WI38 (cell line): ENCODE results near the gene NDST1.

ENCODE experiments used
- H3K4me3 ChIP-seq: 2 replicates; pipeline ENCODE4 v1.5.1; 2011; ENCODE audit warnings: low read depth, mild to moderate bottlenecking, control low read depth, low read length
- TF ChIP-seq, protein P1 (sequence below): IDR thresholded peaks from 2 replicates; pipeline ENCODE4 v1.5.1; 2012; ENCODE audit warnings: low read depth, mild to moderate bottlenecking, control low read depth, low read length

The NDST1 gene

DNA sequence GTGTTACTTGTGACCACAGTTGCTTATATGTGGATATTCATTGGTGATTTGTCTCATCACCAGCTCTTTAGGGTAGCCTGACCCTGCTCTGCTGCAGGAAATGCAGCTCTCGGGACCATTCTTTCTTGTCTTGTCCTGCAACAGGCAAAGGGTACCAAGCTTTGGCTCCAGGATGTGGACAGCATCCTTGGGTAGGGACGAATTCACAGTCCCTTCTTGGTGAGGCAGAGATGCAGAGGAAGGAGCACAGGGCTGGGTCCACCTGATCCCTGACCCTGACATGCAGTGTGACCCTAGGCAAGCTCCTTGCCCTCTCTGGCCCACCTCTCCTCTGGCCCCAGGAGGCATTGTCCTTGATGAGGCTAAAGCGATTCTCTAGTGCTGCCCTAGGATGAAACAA, 95.6 kb downstream of the NDST1 start:
- H3K4me3 ChIP-seq: no peak overlapping the region
- TF ChIP-seq, protein P1, sequence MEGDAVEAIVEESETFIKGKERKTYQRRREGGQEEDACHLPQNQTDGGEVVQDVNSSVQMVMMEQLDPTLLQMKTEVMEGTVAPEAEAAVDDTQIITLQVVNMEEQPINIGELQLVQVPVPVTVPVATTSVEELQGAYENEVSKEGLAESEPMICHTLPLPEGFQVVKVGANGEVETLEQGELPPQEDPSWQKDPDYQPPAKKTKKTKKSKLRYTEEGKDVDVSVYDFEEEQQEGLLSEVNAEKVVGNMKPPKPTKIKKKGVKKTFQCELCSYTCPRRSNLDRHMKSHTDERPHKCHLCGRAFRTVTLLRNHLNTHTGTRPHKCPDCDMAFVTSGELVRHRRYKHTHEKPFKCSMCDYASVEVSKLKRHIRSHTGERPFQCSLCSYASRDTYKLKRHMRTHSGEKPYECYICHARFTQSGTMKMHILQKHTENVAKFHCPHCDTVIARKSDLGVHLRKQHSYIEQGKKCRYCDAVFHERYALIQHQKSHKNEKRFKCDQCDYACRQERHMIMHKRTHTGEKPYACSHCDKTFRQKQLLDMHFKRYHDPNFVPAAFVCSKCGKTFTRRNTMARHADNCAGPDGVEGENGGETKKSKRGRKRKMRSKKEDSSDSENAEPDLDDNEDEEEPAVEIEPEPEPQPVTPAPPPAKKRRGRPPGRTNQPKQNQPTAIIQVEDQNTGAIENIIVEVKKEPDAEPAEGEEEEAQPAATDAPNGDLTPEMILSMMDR: no peak

DNA sequence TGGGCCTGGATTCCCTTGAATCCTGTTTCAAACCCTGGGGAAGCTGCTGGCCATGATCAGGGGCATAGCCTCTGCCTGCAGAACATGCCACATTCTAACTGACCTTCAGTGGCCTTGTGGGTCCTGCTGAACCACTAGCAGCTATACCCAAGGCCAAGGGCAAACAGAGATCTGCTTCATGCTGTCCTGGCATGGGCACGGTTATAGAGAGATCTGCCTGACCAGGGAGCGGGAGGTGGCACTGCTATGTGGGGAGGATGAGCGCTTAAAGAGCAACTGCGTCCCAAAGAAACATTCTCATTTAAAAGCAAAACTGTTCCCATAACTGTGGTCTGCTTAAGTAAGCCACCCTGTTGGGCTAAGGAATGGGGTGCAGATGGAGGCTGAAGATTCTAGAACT, 96.1 kb downstream of the NDST1 start:
- TF ChIP-seq, protein P1: no peak
- no peak overlapping the region for H3K4me3 ChIP-seq

DNA sequence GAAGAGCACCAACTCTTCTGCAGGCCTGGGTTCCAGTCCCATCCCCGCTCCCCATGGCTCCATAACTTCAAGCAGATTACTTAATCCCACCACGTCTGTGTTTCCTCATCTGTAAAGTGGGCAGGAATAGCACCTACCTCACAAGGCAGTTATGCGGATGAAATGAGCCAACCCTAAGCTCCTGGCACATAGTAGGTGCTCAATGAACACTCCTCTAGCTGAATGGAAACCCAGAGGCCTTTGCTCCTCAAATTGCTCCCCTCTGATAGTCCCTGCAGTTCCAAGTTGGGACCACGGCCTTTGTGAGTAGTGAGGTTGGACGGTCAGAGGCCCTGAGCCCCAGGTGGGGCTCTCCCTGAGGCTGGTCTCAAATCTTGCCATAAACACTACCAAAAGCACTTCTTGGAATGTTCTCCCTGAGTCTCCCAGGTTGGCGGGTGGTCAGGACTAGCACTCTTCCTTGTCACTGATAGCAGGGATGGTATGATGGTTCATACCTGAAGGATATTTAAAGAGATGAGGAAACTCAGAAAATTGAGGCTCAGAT, 97.0 kb downstream of the NDST1 start:
- TF ChIP-seq, protein P1: no peak
- H3K4me3 ChIP-seq: no peak overlapping the region

DNA sequence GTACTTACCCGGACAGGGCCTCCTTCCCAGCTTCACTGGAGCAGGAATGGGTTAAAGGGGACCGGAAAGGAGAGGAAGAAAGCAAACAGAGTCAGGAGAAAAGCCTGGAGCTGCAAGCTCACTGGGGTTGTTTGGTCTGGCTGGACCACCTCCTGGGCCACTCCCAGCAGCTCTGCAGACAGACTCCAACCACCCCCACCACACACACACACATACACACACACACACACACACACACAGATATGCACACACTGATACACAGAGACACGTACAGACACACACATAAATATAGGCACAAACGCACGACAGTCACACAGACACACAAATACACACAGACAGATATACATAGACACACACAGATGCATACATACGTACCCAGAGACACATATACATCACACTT, 97.6 kb downstream of the NDST1 start:
- H3K4me3 ChIP-seq: no peak overlapping the region
- TF ChIP-seq, protein P1: no peak

DNA sequence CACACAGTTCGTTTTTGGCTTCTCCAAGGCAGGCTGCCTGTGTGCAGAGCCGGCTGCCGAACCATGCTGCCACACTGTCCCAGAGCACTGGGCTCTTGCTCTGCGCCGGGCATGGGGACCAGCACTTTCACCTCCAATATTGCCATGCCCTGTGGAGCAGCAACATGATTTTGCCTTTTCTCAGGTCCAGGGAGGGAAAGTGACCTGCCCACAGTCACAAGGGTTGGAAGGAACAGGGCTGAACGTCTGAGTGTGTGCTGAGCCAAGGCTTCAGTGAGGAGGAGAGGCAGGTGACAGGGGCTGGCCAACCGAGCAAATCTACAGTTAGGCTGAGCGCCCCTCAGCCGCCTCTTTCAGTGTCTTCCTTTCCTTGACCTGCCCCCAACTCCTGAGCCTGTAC, 98.5 kb downstream of the NDST1 start:
- TF ChIP-seq, protein P1: no peak
- no peak overlapping the region for H3K4me3 ChIP-seq

DNA sequence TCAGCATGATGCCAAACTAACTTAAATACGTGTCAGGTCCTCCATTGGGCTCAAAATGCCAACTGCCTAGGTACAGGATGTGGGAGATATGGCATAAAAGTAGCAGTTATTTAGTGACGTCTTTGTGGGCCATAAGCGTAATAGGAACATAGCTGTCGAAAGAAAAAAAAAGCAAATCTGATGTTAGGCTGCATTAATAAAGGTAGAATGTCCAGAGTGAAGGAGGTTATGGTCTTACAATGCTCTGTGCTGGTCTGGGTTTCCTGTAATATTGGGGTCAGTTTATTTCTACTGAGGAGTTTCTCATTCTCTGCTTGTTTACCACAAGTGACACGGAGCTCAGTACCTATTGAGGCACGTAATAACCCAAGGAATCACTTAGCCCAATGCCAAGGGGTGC, 99.2 kb downstream of the NDST1 start:
- TF ChIP-seq, protein P1: no peak
- no peak overlapping the region for H3K4me3 ChIP-seq
